K562 (cell line): ENCODE results near the gene CYSTM1. TPM values are rescaled to one million over a fixed set of nuclear protein-coding genes. Genes with fewer than 3 reads are reported as not detected.
A peak's percentile ranks its signal among the peaks of the same experiment; 100 is the strongest.

Experiments
- CCNT2 ChIP-seq: IDR thresholded peaks from 2 replicates; pipeline ENCODE4 v1.6.1; 2011; ENCODE audit warnings: borderline replicate concordance, low read depth, mild to moderate bottlenecking, moderate library complexity, mixed read lengths, low read length; ENCODE audit not compliant: insufficient read length; ENCODE audit errors: extremely low read depth
- CREB1 ChIP-seq, 2 experiments: sonication (generic) in 1 of 2; formaldehyde crosslinking in 1 of 2; IDR thresholded peaks; 2 replicates each; pipeline versions ENCODE4 v1.6.1 to v1.8.0; 2012 to 2022; ENCODE audit warnings: inconsistent platforms in 1 of 2, mild to moderate bottlenecking in 1 of 2, missing genetic modification reagents in 1 of 2, moderate library complexity in 1 of 2
- CTBP1 ChIP-seq: fragments of 450-650 bp; IDR thresholded peaks from 2 replicates; pipeline ENCODE4 v1.6.1; 2016; ENCODE audit warnings: borderline replicate concordance
- FOXP1 ChIP-seq: sonication (generic); formaldehyde crosslinking; IDR thresholded peaks from 2 replicates; pipeline ENCODE4 v1.8.0; 2022; ENCODE audit warnings: mild to moderate bottlenecking, missing genetic modification reagents
- HNRNPL ChIP-seq: fragments of 200-400 bp; formaldehyde crosslinking; IDR thresholded peaks from 2 replicates; pipeline ENCODE4 v1.6.1; 2017; ENCODE audit warnings: low read depth, mild to moderate bottlenecking, low read length
- HNRNPLL ChIP-seq: fragments of 200-400 bp; formaldehyde crosslinking; IDR thresholded peaks from 2 replicates; pipeline ENCODE4 v1.6.1; 2017; ENCODE audit warnings: low read length, low read depth, mild to moderate bottlenecking; ENCODE audit not compliant: poor library complexity, severe bottlenecking
- NFE2L1 ChIP-seq: fragments of 450-650 bp; IDR thresholded peaks from 2 replicates; pipeline ENCODE4 v1.6.1; 2016; ENCODE audit warnings: missing genetic modification characterization, low read depth, mild to moderate bottlenecking, missing compliant biosample characterization, moderate library complexity, borderline replicate concordance
- TAF7 ChIP-seq: fragments of 450-650 bp; IDR thresholded peaks from 2 replicates; pipeline ENCODE4 v1.6.1; 2016; ENCODE audit warnings: missing genetic modification characterization, missing compliant biosample characterization
- ZNF253 ChIP-seq: fragments of 250-450 bp; sonication (Bioruptor Pico); conservative IDR thresholded peaks from 2 replicates; pipeline ENCODE4 v1.6.1; 2021; ENCODE audit warnings: mild to moderate bottlenecking
- polyA plus RNA-seq, 8 experiments: library from polyadenylated mRNA; depleted of rRNA in 4 of 8; stranded (reverse) in 5 of 8; unstranded in 3 of 8; fragments of >200 nt; fragmentation: Nextera tagmentation in 2 of 8; fragmentation: Illumina TruSeq in 1 of 8; extraction: Ambion mirVana in 2 of 8; extraction: Trizol in 1 of 8; gene quantifications; 2 replicates each; pipeline versions ENCODE4 v1.2.1 to v1.2.3, GENCODE V29; 2011 to 2014; ENCODE audit warnings: inconsistent platforms in 1 of 8, missing spikeins in 1 of 8
- total RNA-seq, 7 experiments: library from RNA; depleted of rRNA in 6 of 7; stranded (reverse); fragments of >200 nt in 6 of 7; fragmentation: Illumina TruSeq in 2 of 7; extraction: Trizol in 2 of 7; gene quantifications; 2 replicates each; pipeline versions ENCODE4 v1.2.1 to v1.2.3, GENCODE V29; 2011 to 2021; ENCODE audit warnings: low replicate concordance in 1 of 7
- TF ChIP-seq, protein P1 (sequence below): fragments of 450-650 bp; formaldehyde crosslinking; IDR thresholded peaks from 2 replicates; pipeline ENCODE4 v1.4.0; 2020; ENCODE audit warnings: mild to moderate bottlenecking, moderate library complexity
- TF ChIP-seq, protein P2 (sequence below), 2 experiments: IDR thresholded peaks; 2 replicates each; pipeline ENCODE4 v1.6.1; 2012; ENCODE audit warnings: improper control_type of control experiment in 2 of 2, low read depth in 2 of 2, low read length in 2 of 2, borderline replicate concordance in 1 of 2
- TF ChIP-seq, protein P3 (sequence below), 2 experiments: fragments of 200-800 bp in 1 of 2; sonication (Bioruptor generic) in 1 of 2; sonication (generic) in 1 of 2; formaldehyde crosslinking in 1 of 2; IDR thresholded peaks in 1 of 2; conservative IDR thresholded peaks in 1 of 2; 2 replicates each; pipeline versions ENCODE4 v1.5.0 to v1.6.1; 2016 to 2020; ENCODE audit warnings: missing compliant biosample characterization in 1 of 2, missing genetic modification characterization in 1 of 2, missing genetic modification reagents in 1 of 2
- TF ChIP-seq, protein P4 (sequence below): fragments of 250-450 bp; sonication (Bioruptor Pico); IDR thresholded peaks from 2 replicates; pipeline ENCODE4 v1.4.0; 2020; ENCODE audit warnings: mild to moderate bottlenecking
- TF ChIP-seq, protein P5 (sequence below): sonication (generic); formaldehyde crosslinking; IDR thresholded peaks from 2 replicates; pipeline ENCODE4 v1.8.0; 2022; ENCODE audit warnings: mild to moderate bottlenecking, missing genetic modification reagents

CYSTM1 gene
- total and polyA plus RNA-seq, 9 of the 15 experiments (the other 6 are each of a cell fraction or from before 2014, with no cell fraction given): 76.1 to 422 (median 108) TPM

DNA sequence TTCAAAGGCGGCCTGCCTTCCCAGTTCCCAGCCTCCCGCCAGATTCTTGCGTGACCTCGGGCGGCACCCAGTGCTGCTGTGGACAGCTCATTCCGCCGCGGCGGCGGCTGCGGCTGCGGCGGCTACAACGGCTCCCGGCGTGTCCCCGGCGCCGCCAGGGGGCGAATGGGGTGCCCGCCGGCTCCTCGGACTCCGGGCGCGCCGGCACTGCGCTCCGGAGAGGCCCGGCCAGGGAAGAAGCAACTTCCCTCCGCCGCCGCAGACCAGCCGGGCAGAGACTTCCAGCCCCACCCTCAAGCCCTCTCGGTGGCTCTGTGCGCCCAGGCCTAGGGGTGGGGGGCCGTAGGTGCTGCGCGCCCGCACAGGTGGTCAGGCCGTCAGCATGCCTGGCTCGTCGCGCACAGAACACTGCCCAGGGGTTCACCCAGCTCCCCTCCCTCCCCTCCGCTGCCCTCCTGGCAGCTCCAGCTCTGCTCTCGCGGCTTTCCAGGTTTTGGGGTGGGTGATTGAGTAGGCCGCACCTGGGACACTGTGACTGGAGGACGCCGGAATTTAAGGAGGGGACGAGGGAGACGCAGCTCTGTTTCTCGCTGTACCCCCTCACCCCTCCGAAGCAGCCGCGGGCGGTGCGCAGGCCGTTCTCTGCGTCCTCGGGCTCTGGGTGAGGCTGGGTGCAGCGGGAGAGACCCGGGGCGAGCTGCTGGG lies 29.0 kb upstream of the CYSTM1 start (continued):
- TF ChIP-seq CCNT2 (peak; percentile 56), NFE2L1 (no peak), HNRNPL (0 out of 2 replicates have a peak, but pooled peaks have one; percentile 40), CTBP1 (peak; percentile 85), ZNF253 (no peak), TAF7 (tag) (no peak), FOXP1 (CRISPR knock-in tag) (no peak), CREB1 (IDR thresholded peaks at IDR 0.05) (no peak), CREB1 (CRISPR knock-in tag; IDR thresholded peaks at IDR 0.05) (0 out of 2 replicates have a peak, but pooled peaks have one; percentile 35), HNRNPLL (peak; percentile 36)
- TF ChIP-seq, protein P1, sequence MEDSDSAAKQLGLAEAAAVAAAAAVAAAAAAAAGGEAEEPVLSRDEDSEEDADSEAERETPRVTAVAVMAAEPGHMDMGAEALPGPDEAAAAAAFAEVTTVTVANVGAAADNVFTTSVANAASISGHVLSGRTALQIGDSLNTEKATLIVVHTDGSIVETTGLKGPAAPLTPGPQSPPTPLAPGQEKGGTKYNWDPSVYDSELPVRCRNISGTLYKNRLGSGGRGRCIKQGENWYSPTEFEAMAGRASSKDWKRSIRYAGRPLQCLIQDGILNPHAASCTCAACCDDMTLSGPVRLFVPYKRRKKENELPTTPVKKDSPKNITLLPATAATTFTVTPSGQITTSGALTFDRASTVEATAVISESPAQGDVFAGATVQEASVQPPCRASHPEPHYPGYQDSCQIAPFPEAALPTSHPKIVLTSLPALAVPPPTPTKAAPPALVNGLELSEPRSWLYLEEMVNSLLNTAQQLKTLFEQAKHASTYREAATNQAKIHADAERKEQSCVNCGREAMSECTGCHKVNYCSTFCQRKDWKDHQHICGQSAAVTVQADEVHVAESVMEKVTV (CRISPR knock-in tag): peak; percentile 39; the same call in 1 of the 2 replicates
- TF ChIP-seq, protein P2, sequence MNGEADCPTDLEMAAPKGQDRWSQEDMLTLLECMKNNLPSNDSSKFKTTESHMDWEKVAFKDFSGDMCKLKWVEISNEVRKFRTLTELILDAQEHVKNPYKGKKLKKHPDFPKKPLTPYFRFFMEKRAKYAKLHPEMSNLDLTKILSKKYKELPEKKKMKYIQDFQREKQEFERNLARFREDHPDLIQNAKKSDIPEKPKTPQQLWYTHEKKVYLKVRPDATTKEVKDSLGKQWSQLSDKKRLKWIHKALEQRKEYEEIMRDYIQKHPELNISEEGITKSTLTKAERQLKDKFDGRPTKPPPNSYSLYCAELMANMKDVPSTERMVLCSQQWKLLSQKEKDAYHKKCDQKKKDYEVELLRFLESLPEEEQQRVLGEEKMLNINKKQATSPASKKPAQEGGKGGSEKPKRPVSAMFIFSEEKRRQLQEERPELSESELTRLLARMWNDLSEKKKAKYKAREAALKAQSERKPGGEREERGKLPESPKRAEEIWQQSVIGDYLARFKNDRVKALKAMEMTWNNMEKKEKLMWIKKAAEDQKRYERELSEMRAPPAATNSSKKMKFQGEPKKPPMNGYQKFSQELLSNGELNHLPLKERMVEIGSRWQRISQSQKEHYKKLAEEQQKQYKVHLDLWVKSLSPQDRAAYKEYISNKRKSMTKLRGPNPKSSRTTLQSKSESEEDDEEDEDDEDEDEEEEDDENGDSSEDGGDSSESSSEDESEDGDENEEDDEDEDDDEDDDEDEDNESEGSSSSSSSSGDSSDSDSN (IDR thresholded peaks at IDR 0.05; ENCODE audit: borderline replicate concordance in 1 of 2, low read depth in 2 of 2, low read length in 2 of 2): peak; percentile 86 to 87
- TF ChIP-seq, protein P3, sequence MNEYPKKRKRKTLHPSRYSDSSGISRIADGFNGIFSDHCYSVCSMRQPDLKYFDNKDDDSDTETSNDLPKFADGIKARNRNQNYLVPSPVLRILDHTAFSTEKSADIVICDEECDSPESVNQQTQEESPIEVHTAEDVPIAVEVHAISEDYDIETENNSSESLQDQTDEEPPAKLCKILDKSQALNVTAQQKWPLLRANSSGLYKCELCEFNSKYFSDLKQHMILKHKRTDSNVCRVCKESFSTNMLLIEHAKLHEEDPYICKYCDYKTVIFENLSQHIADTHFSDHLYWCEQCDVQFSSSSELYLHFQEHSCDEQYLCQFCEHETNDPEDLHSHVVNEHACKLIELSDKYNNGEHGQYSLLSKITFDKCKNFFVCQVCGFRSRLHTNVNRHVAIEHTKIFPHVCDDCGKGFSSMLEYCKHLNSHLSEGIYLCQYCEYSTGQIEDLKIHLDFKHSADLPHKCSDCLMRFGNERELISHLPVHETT (CRISPR knock-in tag; conservative IDR thresholded peaks at IDR 0.05 in 1 of 2, IDR thresholded peaks at IDR 0.05 in 1 of 2): peak in 1 of 2 experiments; percentile 45; a peak in 1 of 4 replicates
- TF ChIP-seq, protein P4, sequence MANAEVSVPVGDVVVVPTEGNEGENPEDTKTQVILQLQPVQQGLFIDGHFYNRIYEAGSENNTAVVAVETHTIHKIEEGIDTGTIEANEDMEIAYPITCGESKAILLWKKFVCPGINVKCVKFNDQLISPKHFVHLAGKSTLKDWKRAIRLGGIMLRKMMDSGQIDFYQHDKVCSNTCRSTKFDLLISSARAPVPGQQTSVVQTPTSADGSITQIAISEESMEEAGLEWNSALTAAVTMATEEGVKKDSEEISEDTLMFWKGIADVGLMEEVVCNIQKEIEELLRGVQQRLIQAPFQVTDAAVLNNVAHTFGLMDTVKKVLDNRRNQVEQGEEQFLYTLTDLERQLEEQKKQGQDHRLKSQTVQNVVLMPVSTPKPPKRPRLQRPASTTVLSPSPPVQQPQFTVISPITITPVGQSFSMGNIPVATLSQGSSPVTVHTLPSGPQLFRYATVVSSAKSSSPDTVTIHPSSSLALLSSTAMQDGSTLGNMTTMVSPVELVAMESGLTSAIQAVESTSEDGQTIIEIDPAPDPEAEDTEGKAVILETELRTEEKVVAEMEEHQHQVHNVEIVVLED (CRISPR knock-in tag): peak; percentile 57; the same call in 1 of the 2 replicates
- TF ChIP-seq, protein P5, sequence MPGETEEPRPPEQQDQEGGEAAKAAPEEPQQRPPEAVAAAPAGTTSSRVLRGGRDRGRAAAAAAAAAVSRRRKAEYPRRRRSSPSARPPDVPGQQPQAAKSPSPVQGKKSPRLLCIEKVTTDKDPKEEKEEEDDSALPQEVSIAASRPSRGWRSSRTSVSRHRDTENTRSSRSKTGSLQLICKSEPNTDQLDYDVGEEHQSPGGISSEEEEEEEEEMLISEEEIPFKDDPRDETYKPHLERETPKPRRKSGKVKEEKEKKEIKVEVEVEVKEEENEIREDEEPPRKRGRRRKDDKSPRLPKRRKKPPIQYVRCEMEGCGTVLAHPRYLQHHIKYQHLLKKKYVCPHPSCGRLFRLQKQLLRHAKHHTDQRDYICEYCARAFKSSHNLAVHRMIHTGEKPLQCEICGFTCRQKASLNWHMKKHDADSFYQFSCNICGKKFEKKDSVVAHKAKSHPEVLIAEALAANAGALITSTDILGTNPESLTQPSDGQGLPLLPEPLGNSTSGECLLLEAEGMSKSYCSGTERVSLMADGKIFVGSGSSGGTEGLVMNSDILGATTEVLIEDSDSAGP (CRISPR knock-in tag): no peak
